TTC549 (cell line): ENCODE measurements around the gene CORO2A.

Source experiments
- FAIRE-seq: peaks from 2 replicates; lab custom pipeline; 2012; peaks lifted over from hg19 to GRCh38; lab: Jason Lieb, UNC

The CORO2A gene

DNA sequence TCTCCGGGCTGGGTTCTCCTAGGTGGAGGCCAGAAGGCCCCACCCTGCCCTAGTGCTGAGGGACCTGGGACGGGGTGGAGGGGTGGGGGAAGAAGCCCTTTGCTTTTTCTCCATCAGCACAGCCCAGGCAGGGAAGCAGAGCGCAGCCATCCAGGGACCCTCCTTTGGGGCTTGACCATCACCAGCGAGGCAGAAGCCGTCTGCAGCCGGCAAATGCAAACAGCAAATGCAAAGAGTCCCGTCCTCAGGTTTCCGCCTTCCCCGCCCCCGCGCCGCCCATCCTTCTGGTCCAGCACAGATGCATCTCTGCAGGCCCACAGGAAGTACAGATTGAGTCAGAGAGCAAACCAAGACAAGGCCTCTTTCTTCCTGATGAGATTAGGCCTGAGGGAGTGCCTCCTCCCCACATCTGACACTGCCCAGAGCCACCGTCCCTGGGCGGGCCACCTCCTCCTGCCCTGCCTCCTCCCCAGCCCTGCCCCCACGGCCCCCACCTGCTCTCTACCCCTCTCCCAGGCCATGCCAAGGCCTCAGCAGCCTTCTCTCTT lies 23.4 kb downstream of the CORO2A start:
- no peak for FAIRE-seq

DNA sequence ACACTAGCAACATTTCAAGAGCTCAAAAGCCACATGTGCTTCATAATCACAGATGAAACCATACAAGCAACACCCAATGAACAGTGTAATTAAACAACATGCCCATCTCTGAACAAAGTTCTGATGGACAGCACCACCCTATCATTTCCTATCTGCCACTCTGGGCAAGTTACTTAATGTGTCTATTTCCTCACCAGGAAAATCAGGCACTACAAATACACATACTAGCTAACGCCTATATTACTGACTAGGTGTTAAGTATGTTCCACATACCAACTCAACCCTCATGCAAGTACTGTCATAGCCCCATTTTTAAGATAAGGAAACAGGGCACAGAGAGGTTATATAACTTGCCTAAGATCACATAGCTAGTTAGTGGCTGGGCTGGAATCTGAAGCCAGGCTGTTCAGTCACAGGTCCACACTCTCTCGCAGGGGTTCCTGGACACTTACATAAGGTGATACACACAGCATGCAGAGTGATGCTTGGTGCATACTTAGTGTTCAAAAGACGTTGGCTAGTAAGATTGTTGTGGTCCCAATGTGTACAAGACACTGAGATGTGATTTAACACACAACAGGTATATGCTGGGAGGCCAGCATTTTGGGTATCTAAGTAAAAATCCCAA lies 24.2 kb downstream of the CORO2A start:
- no peak for FAIRE-seq

- no peak for FAIRE-seq
Measured at GRCh38 chr9:98164912-98165311, 27.5 kb downstream of the CORO2A start.

DNA sequence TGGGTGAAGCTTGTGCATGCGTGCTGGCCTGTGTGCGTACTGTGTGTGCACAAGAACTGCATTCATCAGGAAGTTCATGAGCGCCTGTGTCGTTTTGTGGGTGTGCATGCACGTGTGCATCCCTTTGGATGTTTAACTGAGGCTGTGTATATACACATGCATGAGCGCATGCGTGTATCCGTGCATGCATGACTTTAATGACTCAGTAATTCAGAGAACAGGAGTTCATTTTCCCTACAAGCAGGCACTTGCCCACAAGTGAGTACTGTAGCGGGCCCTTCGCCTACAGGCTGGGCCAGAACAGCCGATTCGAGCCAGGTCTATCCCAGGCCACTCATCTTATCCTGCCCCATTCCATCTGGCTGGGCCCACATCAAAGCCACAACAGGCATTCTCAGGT lies 29.8 kb downstream of the CORO2A start:
- no peak for FAIRE-seq

GRCh38 chr9:98161851-98162250 lies 30.6 kb downstream of the CORO2A start:
- no peak for FAIRE-seq

GRCh38 chr9:98159790-98160189 lies 32.6 kb downstream of the CORO2A start:
- no peak for FAIRE-seq

- FAIRE-seq: no peak
Measured at GRCh38 chr9:98159301-98159700, 33.1 kb downstream of the CORO2A start.

GRCh38 chr9:98158071-98158831 lies 34.2 kb downstream of the CORO2A start:
- FAIRE-seq: no peak

GRCh38 chr9:98157372-98157771 lies 35.1 kb downstream of the CORO2A start:
- FAIRE-seq: no peak

- no peak for FAIRE-seq
Measured at GRCh38 chr9:98154678-98155077, 37.8 kb downstream of the CORO2A start.

- FAIRE-seq: no peak
Measured at GRCh38 chr9:98152526-98152925, 39.9 kb downstream of the CORO2A start.

DNA sequence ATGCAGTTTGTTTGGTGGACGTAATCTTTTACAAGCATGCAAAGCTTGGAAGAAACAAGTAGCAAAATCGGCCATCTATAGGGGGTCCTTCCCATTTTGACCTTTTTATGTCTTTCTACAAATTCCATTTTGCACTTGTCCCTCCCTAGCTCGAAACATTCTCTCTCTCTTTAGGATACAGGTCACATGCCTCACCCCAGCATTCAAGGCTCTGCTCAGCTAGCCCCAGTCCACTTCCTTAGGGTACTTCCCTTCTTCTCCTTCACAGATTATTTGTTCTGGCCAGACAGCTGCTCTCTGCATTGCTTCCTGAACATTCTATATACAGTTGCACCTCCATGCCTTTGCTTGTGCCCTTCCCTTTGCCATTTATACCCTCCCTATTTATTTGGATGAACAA lies 41.7 kb downstream of the CORO2A start:
- no peak for FAIRE-seq

- FAIRE-seq: no peak
Measured at GRCh38 chr9:98150164-98150563, 42.3 kb downstream of the CORO2A start.

GRCh38 chr9:98149422-98149821 lies 43.0 kb downstream of the CORO2A start:
- no peak for FAIRE-seq

- FAIRE-seq: no peak
Measured at GRCh38 chr9:98148486-98148885, 44.0 kb downstream of the CORO2A start.

- FAIRE-seq: no peak
Measured at GRCh38 chr9:98147582-98147981, 44.9 kb downstream of the CORO2A start.

DNA sequence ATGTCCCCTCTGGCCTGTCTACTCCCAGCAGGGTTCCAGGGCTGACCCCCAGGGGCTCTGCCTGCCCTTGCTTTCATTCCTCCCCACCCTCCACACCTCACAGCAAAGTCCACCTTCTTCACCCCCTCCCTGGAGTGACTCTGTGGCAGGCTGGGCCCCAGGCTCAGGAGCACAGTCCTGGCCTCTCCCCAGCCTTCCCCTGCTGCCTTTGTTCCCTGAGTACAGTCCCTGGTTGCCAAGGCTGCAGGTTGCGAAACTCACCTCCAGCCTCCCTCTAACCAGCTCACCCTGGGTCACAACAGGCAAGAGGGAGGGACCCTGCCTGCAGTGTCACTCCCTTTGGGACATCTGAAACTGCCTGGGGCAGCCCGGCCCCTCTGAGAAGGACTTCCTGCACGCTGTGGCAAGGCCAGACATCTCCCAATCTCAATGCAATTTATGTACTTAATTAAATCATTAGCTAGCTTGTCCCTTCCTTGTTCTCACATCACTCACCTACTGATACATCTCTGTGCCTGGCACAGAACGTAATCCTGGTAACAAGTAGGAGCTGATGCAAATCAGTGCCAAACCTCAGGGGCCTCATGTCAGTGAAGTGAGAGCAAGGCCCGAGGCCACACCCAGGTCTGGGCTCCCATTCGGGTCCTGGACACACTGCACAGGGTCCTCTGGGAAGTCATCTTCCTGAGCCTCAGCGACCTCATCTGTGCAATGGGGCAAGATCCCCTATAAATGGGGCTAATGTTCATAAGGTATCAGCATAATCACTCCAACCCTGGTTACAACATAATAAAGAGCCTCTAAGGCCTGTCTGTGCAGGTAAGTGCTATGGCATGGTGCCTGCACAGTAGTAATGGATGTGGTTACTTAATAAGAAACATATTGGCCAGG lies 46.1 kb downstream of the CORO2A start:
- FAIRE-seq: no peak

DNA sequence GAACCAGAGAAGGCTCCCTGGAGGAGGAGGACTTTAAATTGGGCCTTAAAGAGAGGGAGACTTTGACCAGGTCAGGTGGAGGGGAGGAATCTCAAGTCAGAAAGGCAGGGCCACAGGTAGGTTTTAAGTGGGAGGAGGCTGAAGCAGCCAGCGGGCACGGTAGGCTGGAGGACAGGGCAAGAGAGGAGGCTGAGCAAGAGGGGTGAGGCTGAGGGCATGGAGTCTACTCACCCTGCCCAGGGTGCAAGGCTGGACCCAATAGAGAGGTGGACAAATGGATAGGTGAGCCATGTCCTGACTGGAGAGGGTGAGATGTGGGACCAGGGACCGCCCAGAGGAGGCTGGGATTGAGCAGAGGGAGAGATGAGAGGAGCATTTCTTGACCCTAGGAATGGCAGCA lies 47.8 kb downstream of the CORO2A start:
- FAIRE-seq: no peak

GRCh38 chr9:98144076-98144475 lies 48.4 kb downstream of the CORO2A start:
- FAIRE-seq: no peak

DNA sequence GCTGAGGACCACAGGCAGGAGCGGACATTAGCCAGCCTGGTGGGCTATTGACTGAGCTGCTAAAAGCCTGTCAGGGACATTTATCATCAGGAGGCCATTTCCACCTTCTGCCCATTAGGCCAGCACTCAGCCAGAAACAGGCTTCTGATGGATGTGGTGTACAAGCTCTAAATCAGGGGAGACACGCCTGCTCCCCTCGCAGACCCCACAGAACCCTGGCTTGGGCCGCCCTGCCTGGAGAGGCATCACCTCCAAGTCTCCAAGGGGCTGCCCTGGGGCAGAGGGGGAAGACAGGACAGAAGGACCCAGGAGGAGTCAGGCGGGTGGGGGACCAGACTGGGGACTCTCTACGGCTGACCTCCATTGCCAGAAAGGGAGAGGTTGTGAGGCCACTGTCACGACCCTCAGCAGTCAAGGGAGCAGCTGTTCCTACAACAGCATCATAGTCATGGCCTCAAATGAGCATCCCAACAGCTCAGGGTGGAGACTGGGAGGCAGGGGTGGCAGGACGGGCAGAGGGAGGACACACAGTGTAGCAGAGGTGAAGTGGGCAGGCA lies 49.4 kb downstream of the CORO2A start:
- no peak for FAIRE-seq

GRCh38 chr9:98142182-98142907 lies 50.1 kb downstream of the CORO2A start:
- FAIRE-seq: no peak

DNA sequence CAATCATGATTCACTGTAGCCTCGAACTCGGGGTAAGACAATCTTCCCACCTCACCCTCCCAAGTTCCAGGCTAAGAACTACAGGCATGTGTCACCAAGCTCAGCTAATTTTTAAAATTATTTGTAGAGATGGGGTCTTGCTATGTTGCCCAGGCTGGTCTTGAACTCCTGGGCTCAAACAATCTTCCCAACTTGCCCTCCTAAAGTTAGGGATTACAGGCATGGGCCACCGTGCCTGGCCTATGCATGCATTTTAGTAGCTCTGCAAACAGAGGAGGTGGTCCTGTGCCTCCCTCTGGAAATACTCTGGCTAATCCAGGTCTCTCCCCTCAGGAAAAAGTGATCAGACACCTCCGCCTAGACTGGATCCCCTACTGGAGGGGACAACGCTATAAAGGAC lies 51.9 kb downstream of the CORO2A start:
- no peak for FAIRE-seq
